GM23248 (cell line): ENCODE data around the gene CFAP54.

Experiments
- EZH2 ChIP-seq: fragments of 200-600 bp; sonication (generic); IDR thresholded peaks from 2 replicates; pipeline ENCODE4 v1.6.1; 2018; ENCODE audit warnings: antibody characterized with exemption, mild to moderate bottlenecking; ENCODE audit not compliant: insufficient read depth, poor library complexity, severe bottlenecking
- EZH2phosphoT487 ChIP-seq: fragments of 200-600 bp; sonication (generic); IDR thresholded peaks from 2 replicates; pipeline ENCODE4 v1.6.1; 2018; ENCODE audit warnings: antibody characterized with exemption, moderate library complexity, mild to moderate bottlenecking, low read depth; ENCODE audit not compliant: insufficient read depth

DNA sequence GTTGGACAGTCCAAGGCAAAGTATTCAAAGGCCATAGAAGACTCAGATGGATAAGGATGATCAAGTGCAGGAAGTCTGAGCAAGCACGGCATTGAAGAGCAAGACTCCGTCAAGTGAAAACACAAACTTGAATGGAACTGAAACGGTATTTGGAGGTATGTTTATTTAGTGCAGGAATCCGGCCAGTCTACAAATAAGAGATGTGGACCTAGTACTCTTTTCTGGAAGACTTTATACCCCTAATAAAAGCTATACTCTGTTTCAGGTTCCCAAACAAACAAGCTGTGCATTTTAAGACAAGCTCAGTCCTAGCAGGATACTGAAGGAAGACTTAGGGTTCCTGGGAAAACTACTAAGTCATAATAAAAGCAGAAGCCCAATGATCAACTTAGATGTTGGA, 316.9 kb downstream of the CFAP54 start:
- no peak for TF ChIP-seq EZH2
- TF ChIP-seq EZH2phosphoT487 = no peak
